ENCODE results near the gene NCAM2. TPM values are rescaled to one million over a fixed set of nuclear protein-coding genes. Genes with fewer than 3 reads are reported as not detected.

Gene NCAM2
- total RNA-seq, 4 donors from 2014 or later = 0.96 to 1.6 TPM; not detected in 2

DNA sequence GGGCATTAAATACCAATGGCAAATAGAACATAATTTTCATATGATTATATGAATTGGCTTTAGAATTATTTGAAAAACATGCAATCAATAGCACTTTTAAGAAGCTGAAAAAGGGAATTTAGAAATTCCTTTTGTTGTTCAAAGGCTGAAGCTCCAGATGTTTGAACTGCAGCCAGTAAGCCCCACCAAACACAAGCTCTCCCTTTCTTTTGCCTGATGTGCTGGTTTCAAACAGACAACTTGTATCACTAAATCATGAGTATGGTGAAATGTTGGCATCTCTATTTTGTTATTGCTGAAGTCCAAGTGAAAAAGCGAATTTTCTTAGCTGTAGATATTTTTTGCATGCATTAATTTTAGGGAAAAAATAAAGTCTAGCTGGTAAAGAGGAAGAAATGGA is 27.5 kb upstream of the NCAM2 start:
- Histone ChIP-seq H3K9me3 (no peaks in the 10 kb centered on the region), H3K27ac (no peak overlapping the region), H3K4me1 (no peaks in the 10 kb centered on the region), H3K27me3 (no peaks in the 10 kb centered on the region), H3K4me3 (no peak overlapping the region), H3K36me3 (no peaks in the 10 kb centered on the region)
- WGBS, 2 donors (ENCODE audit: low coverage in 1 of 2) = 6 to 24% methylated on average over 1 of the region's 1 CpG
- in situ Hi-C loops (cut with MboI; ENCODE audit: low pct_ligation_motif_present in 1 of 4, low pct_unique_long_range_greater_than_20kb in 1 of 4, low sequenced_read_pairs in 3 of 4) (no loop called here), intact Hi-C loops (cut with DNase I; ENCODE audit: low total_unique reads) (no loop called here)
- no peak for DNase-seq
- TF ChIP-seq POLR2A (IDR thresholded peaks at IDR 0.05) = no peak
- TF ChIP-seq EP300 (IDR thresholded peaks at IDR 0.05; ENCODE audit: low read depth) = no peak
- no peak for TF ChIP-seq POLR2AphosphoS5 (IDR thresholded peaks at IDR 0.05)

DNA sequence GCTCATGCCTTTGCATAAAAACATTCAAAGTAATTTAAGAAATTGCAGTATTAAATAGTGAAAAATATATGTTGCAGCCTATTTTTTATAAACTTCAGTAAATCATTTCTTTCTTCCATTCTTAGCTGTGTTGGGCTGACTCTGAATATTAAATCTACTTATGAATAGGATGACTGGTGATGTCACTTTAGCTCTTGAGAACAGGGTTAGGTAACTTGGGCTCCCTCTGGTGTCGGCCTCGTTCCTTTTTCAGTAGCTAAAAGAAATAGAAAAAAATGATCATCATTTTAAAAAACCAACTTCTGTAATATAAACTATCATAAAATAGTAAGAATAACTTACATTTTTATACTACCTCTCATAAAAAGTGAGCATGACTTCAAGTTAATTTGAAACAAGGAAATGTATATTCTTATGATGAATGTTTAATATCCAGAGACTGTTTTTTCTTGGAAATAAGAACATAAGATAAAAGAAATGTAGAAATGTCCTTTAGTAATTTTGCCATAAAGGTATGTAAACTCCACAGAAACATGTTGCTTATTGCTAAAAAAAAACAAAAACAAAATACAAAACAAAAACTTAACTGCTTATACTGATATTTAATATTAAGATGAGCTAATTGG is 26.8 kb upstream of the NCAM2 start:
- DNase-seq = peak; percentile 23
- TF ChIP-seq, protein P1, sequence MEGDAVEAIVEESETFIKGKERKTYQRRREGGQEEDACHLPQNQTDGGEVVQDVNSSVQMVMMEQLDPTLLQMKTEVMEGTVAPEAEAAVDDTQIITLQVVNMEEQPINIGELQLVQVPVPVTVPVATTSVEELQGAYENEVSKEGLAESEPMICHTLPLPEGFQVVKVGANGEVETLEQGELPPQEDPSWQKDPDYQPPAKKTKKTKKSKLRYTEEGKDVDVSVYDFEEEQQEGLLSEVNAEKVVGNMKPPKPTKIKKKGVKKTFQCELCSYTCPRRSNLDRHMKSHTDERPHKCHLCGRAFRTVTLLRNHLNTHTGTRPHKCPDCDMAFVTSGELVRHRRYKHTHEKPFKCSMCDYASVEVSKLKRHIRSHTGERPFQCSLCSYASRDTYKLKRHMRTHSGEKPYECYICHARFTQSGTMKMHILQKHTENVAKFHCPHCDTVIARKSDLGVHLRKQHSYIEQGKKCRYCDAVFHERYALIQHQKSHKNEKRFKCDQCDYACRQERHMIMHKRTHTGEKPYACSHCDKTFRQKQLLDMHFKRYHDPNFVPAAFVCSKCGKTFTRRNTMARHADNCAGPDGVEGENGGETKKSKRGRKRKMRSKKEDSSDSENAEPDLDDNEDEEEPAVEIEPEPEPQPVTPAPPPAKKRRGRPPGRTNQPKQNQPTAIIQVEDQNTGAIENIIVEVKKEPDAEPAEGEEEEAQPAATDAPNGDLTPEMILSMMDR (IDR thresholded peaks at IDR 0.05) = peak in 4 of 5 experiments; percentile 18 to 33 (median 30)
- TF ChIP-seq POLR2A (IDR thresholded peaks at IDR 0.05) = no peak
- H3K4me1 ChIP-seq = no peaks in the 10 kb centered on the region
- no peak overlapping the region for H3K27ac ChIP-seq
- H3K9me3 ChIP-seq = no peaks in the 10 kb centered on the region
- no peaks in the 10 kb centered on the region for H3K36me3 ChIP-seq
- in situ Hi-C loops (cut with MboI; ENCODE audit: low pct_ligation_motif_present in 1 of 4, low pct_unique_long_range_greater_than_20kb in 1 of 4, low sequenced_read_pairs in 3 of 4) = no loop called here
- intact Hi-C loops (cut with DNase I; ENCODE audit: low total_unique reads) = no loop called here
- WGBS, 2 donors (ENCODE audit: low coverage in 1 of 2) = 0 to 7% methylated on average over 2 of the region's 2 CpGs
- H3K4me3 ChIP-seq = no peak overlapping the region
- H3K27me3 ChIP-seq = no peaks in the 10 kb centered on the region

DNA sequence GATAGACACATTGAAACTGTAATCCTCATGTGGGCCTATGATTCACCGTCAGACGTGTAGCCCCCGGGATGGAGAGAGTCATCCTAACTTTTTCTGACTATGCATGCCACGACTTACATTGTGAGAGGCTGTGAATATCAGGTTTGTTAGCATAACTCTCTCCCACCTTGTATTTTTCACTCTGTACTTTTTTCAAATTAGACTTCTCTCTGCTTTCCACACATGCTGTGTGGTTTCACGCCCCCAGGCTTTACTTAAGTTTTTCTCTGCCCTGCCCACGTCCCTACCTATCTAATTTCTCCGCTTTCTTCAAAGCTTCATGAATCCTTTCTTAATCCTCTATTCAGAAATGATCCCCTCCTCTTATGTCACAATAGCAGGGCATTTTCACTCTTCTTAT is 3.4 kb upstream of the NCAM2 start:
- 86 to 96% methylated on average over 6 to 7 of the region's 7 CpGs for WGBS, 2 donors (ENCODE audit: low coverage in 1 of 2)
- Histone ChIP-seq H3K4me1 (peaks cover 3 to 24% (median 13%) of the 10 kb centered on the region in 4 donors), H3K27me3 (peaks cover 27% of the 10 kb centered on the region), H3K9me3 (no peaks in the 10 kb centered on the region), H3K36me3 (no peaks in the 10 kb centered on the region), H3K4me3 (no peak overlapping the region), H3K27ac (no peak overlapping the region)
- in situ Hi-C loops (cut with MboI; ENCODE audit: low pct_ligation_motif_present in 1 of 4, low pct_unique_long_range_greater_than_20kb in 1 of 4, low sequenced_read_pairs in 3 of 4) (loop anchor here in 1 of 4 donors (25.0 kb wide), 1 partner anchor 1793 kb away; no protein-coding TSS in a partner anchor), intact Hi-C loops (cut with DNase I; ENCODE audit: low total_unique reads) (no loop called here)
- DNase-seq = no peak
- TF ChIP-seq EP300 (IDR thresholded peaks at IDR 0.05; ENCODE audit: low read depth) = no peak

DNA sequence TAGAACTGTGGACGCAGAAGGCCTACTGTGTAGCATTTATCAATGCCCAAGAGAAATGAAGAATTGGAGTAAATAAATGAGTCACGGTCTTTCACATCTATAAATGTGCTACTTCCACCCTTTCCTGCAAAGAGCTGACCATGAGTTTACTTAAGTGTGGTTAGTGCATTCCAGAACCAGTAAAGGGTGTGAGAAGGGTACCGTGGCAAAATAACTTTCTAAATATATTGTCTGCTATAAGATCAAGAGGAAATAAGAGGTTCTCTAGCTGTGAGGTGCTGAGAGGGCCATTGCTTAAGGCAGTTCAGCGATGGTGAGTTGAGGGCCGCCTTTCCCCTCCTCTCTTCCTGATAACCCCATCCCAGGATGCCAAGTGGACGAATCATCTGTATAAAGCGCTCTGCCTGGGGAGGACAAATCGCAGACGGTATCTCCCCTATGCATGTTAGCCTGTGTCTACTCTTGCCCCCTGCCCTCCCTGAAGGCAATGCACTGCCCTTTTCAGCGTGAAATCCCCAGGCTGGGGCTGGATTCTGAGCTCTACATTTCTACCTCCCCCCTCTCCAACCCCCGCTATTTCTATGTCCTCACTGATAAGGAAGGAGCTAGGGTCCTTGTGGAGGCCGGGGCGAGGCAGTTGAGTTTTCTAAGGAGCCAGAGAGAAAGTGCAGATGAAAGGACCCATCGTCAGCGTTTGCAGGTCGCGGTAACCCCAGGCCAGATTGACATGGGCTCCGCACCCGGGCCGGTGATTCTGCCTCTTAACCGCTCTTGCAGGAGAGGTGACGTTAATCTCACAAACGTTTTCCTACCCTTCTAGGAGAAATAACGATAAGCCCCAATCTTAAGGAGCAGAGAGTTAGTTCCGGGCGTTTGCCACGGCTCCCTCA is 1.5 kb upstream of the NCAM2 start:
- Histone ChIP-seq H3K27me3 (peaks cover 27% of the 10 kb centered on the region), H3K27ac (no peak overlapping the region), H3K9me3 (no peaks in the 10 kb centered on the region), H3K36me3 (no peaks in the 10 kb centered on the region), H3K4me3 (peak overlapping the region in 1 of 4 donors; percentile 62), H3K4me1 (peaks cover 3 to 24% (median 13%) of the 10 kb centered on the region in 4 donors)
- no peak for DNase-seq
- in situ Hi-C loops (cut with MboI; ENCODE audit: low pct_ligation_motif_present in 1 of 4, low pct_unique_long_range_greater_than_20kb in 1 of 4, low sequenced_read_pairs in 3 of 4) (loop anchor here in 1 of 4 donors (25.0 kb wide), 1 partner anchor 1791 kb away; no protein-coding TSS in a partner anchor), intact Hi-C loops (cut with DNase I; ENCODE audit: low total_unique reads) (no loop called here)
- 26 to 46% methylated on average over 3 to 27 of the region's 27 CpGs for WGBS, 2 donors (ENCODE audit: low coverage in 1 of 2)
- TF ChIP-seq, protein P1 (IDR thresholded peaks at IDR 0.05) = no peak
- no peak for TF ChIP-seq POLR2AphosphoS5 (IDR thresholded peaks at IDR 0.05)
- TF ChIP-seq EP300 (IDR thresholded peaks at IDR 0.05; ENCODE audit: low read depth) = no peak
- no peak for TF ChIP-seq POLR2A (IDR thresholded peaks at IDR 0.05)

DNA sequence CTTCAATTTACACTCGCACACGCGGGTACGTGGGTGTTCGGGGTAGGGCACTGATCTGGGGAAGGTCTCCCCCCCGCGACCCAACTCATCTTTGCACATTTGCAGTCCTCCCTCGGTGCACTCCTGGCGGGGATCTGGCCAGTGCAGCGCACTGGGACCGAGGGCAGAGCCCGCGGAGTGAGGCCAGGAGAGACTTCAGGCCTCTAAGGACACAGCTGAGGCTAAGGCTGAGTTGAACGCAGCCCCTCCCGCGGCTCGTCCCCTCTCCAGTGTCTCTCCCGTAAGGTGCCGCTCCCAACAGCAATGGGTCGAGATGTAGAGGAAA is 936 bp upstream of the NCAM2 start:
- Histone ChIP-seq H3K9me3 (no peaks in the 10 kb centered on the region), H3K27me3 (peaks cover 27% of the 10 kb centered on the region), H3K4me3 (peak overlapping the region in 3 of 4 donors; percentile 45 to 62 (median 50)), H3K27ac (no peak overlapping the region), H3K4me1 (peaks cover 3 to 24% (median 13%) of the 10 kb centered on the region in 4 donors), H3K36me3 (no peaks in the 10 kb centered on the region)
- intact Hi-C loops (cut with DNase I; ENCODE audit: low total_unique reads) (no loop called here), in situ Hi-C loops (cut with MboI; ENCODE audit: low pct_ligation_motif_present in 1 of 4, low pct_unique_long_range_greater_than_20kb in 1 of 4, low sequenced_read_pairs in 3 of 4) (loop anchor here in 1 of 4 donors (25.0 kb wide), 1 partner anchor 1790 kb away; no protein-coding TSS in a partner anchor)
- DNase-seq = no peak
- TF ChIP-seq EP300 (IDR thresholded peaks at IDR 0.05; ENCODE audit: low read depth) (no peak), POLR2A (IDR thresholded peaks at IDR 0.05) (no peak), POLR2AphosphoS5 (IDR thresholded peaks at IDR 0.05) (no peak)
- TF ChIP-seq, protein P1 (IDR thresholded peaks at IDR 0.05) = no peak
- WGBS, 2 donors (ENCODE audit: low coverage in 1 of 2) = 16% methylated on average over 20 of the region's 20 CpGs; no CpG with 5 or more reads in 1 of the 2 donors
